WERI-Rb-1 (cell line): ENCODE data around the gene SYTL3.
A peak's percentile ranks its signal among the peaks of the same experiment; 100 is the strongest.
"Not testable (repeated sequence)": the region's sequence is repeated elsewhere in the genome, so short reads cannot be mapped to it uniquely, and the experiment has no call there.

Source experiments
- DNase-seq: peaks from one replicate; pipeline ENCODE4 v3.0.0-alpha.2; 2020
- H3K27ac ChIP-seq: fragments of 250-450 bp; sonication (Bioruptor Pico); 2 replicates; pipeline ENCODE4 v1.5.1; 2020; ENCODE audit warnings: mild to moderate bottlenecking, moderate library complexity
- H3K27me3 ChIP-seq: fragments of 250-450 bp; sonication (Bioruptor Pico); 2 replicates; pipeline ENCODE4 v1.5.1; 2021; ENCODE audit warnings: mild to moderate bottlenecking, low read depth, moderate library complexity; ENCODE audit not compliant: insufficient read depth, severe bottlenecking
- H3K36me3 ChIP-seq: fragments of 250-450 bp; sonication (Bioruptor Pico); 2 replicates; pipeline ENCODE4 v1.5.1; 2020; ENCODE audit warnings: mild to moderate bottlenecking, moderate library complexity
- H3K4me3 ChIP-seq: 2 replicates; pipeline ENCODE4 v1.5.1; 2011; ENCODE audit warnings: low read depth, mild to moderate bottlenecking, control low read depth, low read length
- H3K9me3 ChIP-seq: fragments of 250-450 bp; sonication (Bioruptor Pico); 2 replicates; pipeline ENCODE4 v1.5.1; 2021; ENCODE audit warnings: mild to moderate bottlenecking, moderate library complexity; ENCODE audit not compliant: severe bottlenecking
- TF ChIP-seq, protein P1 (sequence below): IDR thresholded peaks from 2 replicates; pipeline ENCODE4 v1.5.1; 2011; ENCODE audit warnings: low read depth, mild to moderate bottlenecking, control low read depth, inconsistent platforms, low read length

Gene SYTL3

DNA sequence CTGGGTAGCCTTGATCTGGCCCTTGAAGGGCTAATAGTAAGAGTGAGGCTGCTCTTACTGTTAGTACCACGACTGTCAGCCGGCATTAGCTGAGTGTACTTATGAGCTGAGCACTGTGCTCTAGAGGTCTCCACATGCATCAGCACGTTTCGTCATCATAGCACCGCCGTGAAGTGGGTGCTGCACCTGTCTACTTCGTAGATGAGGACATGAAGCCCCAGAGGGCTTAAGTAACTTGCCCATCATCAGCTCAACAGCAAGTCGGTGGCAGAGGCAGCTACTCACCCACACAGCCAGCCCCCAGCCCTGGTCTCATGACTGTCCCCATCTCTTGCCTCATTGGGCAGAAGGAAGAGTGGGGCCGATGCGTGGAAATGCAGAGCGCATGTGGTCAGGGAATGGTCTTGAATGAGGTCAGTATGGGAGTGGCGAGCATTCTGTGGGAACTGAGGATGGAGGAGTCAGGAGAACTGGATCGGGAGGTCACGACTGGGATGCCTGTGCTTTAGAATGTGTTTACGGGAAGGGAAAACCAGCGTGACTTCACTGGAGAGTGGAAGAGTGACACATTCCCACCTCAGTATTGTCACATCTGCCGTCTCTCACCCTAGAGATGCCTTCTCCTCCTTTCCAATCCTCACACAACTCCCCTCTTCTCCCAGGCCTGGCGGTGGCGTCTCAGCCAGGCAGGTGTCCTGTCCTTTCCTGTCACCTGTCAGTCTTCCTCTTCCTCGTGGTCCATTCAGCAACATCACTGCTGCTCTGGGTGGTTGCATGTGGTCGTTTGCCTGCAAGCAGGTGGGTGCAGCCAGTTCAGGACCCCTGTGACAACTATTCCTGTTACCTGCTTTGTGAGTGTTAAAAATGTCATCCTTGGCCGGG lies 6.0 kb downstream of the SYTL3 start:
- no peaks in the 10 kb centered on the region for H3K27me3 ChIP-seq
- TF ChIP-seq, protein P1, sequence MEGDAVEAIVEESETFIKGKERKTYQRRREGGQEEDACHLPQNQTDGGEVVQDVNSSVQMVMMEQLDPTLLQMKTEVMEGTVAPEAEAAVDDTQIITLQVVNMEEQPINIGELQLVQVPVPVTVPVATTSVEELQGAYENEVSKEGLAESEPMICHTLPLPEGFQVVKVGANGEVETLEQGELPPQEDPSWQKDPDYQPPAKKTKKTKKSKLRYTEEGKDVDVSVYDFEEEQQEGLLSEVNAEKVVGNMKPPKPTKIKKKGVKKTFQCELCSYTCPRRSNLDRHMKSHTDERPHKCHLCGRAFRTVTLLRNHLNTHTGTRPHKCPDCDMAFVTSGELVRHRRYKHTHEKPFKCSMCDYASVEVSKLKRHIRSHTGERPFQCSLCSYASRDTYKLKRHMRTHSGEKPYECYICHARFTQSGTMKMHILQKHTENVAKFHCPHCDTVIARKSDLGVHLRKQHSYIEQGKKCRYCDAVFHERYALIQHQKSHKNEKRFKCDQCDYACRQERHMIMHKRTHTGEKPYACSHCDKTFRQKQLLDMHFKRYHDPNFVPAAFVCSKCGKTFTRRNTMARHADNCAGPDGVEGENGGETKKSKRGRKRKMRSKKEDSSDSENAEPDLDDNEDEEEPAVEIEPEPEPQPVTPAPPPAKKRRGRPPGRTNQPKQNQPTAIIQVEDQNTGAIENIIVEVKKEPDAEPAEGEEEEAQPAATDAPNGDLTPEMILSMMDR = no peak
- H3K27ac ChIP-seq = no peak overlapping the region
- no peak overlapping the region for H3K4me3 ChIP-seq
- DNase-seq = peak; percentile 27
- peaks cover 3% of the 10 kb centered on the region for H3K9me3 ChIP-seq
- no peaks in the 10 kb centered on the region for H3K36me3 ChIP-seq

DNA sequence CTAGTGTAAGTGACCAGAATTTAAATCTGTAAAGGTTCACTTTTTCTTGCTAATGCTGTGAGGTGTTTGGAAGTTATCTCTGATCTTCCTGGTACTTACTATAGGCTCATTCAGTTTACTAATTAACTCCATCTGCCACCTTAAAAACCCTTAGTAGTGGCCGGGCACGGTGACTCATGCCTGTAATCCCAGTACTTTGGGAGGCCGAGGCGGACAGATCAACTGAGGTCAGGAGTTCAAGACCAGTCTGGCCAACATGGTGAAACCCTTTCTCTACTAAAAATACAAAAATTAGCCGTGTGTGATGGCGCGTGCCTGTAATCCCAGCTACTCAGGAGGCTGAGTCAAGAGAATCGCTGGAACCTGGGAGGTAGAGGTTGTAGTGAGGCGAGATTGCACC lies 7.1 kb downstream of the SYTL3 start:
- H3K9me3 ChIP-seq, H3K36me3 ChIP-seq, H3K27me3 ChIP-seq, H3K4me3 ChIP-seq: not testable (repeated sequence)
- peak overlapping the region; percentile 24; the same call in 1 of the 2 replicates for H3K27ac ChIP-seq
- peak; percentile 86 for DNase-seq

DNA sequence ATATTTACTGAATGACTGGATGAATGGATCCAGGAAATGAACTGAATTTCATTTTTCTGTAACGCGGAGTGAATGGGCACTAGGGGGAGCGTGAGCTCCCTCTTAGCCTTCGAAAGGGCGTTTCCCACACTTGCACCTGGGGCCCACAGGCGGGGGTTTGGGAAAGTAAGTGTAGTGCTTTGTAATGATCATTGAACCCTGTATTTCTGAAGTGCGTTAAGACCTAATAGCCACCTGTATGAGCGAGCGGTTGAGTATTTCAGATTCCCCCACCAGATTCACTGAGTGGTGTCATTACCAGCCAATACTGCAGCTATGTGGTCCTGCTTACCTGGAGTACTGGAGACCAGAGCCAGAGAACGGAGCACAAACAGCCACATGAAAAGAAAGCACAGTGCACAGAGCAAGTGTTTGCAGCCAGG lies 10.5 kb downstream of the SYTL3 start:
- DNase-seq = peak; percentile 53
- TF ChIP-seq, protein P1 = peak; percentile 70
- Histone ChIP-seq H3K36me3 (no peaks in the 10 kb centered on the region), H3K4me3 (no peak overlapping the region), H3K27me3 (no peaks in the 10 kb centered on the region), H3K9me3 (no peaks in the 10 kb centered on the region), H3K27ac (no peak overlapping the region)

DNA sequence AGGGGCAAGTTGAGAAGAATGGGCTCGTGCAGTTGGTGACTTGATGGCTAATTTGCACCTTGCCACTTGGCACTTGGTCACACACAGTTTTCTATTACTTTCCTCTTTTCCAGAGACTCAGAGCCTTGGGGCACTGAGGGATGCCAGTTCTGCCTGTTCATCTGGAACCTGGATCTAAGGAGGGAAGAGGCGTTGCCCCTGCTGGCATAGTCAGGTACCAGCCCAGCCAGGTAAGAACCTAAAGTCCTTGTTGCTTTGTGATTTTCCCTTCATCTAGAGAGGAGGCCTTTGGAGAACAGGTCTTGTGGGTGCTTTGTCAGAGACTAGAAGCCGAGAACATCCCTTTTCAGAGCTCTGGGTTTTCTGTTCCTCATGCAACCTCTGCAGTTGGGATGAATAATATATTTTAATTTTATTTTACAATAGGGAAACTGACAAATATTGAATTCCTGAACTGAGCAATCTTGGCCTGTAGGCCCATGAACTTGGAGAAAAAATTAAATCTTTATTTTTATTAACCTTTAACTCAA lies 11.4 kb downstream of the SYTL3 start:
- Histone ChIP-seq H3K4me3 (no peak overlapping the region), H3K27ac (no peak overlapping the region), H3K27me3 (no peaks in the 10 kb centered on the region), H3K9me3 (no peaks in the 10 kb centered on the region), H3K36me3 (no peaks in the 10 kb centered on the region)
- TF ChIP-seq, protein P1 = 0 out of 2 replicates have a peak, but pooled peaks have one; percentile 10
- no peak for DNase-seq

DNA sequence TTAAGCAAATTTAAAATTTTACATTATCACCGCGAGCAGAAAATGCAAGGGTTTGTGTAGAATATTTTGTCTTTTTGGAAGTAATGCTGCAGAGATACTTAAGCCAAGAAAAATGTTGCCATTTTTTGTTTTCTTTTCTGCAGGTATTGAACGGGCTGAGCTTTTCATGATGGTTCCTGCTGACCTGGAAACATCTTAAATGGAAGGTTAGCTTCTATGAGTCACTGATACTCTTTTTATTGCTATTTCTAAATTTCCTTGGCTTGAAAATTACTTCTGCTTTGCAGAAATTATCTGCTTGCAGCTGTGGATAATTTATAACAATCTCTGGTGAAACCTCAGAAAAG lies 12.7 kb downstream of the SYTL3 start:
- H3K4me3 ChIP-seq = no peak overlapping the region
- no peaks in the 10 kb centered on the region for H3K9me3 ChIP-seq
- no peaks in the 10 kb centered on the region for H3K27me3 ChIP-seq
- DNase-seq = no peak
- TF ChIP-seq, protein P1 = no peak
- H3K27ac ChIP-seq = no peak overlapping the region
- H3K36me3 ChIP-seq = no peaks in the 10 kb centered on the region

DNA sequence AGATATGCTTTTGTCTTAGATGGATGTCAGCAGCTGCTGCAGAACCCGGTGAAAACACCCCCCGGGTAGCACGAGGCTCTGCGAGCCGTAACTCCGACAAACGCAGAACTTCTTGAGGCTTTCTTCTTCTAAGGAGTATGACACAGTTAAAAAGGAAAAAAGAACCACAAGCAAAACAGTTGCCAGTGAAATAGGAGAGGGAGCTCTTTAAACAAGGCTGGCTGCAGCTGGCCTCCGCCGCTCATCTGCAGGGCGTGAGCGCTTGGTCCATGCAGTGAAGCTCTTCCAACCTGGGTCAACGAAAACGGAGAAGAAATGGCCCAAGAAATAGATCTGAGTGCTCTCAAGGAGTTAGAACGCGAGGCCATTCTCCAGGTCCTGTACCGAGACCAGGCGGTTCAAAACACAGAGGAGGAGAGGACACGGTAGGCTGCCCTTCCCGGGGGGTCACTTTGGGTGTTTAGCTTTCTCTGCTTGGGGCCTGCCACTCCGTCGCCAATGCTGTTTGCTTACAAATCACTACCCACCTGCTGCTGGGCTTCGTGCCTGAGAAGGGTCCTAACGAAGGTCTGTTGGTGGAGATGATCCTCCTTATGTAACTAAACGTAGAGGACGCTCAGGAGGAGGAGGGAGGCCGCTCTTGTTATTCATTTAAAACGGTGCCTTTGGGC lies 13.2 kb downstream of the SYTL3 start:
- no peak for DNase-seq
- H3K36me3 ChIP-seq = no peaks in the 10 kb centered on the region
- no peak overlapping the region for H3K27ac ChIP-seq
- TF ChIP-seq, protein P1 = no peak
- H3K27me3 ChIP-seq = no peaks in the 10 kb centered on the region
- H3K9me3 ChIP-seq = no peaks in the 10 kb centered on the region
- H3K4me3 ChIP-seq = no peak overlapping the region
